PC-9 (cell line): ENCODE results near the gene PTGDR2. TPM values are rescaled to one million over a fixed set of nuclear protein-coding genes. Genes with fewer than 3 reads are reported as not detected.

Experiments
- BruUV-seq: library from RNA; stranded (reverse); fragments of 400-500 nt; replicated peaks from 2 replicates; lab custom pipeline; 2021; lab: Mats Ljungman, UMichigan
- CTCF ChIA-PET: fragments of 300-600 bp; sonication (Branson Sonifier 250); formaldehyde crosslinking; loops from one replicate; lab custom pipeline; 2022; ENCODE audit warnings: antibody characterized with exemption; lab: Charles Lee
- POLR2A ChIA-PET: fragments of 300-600 bp; sonication (Branson Sonifier 250); formaldehyde crosslinking; loops from one replicate; lab custom pipeline; 2022; ENCODE audit warnings: antibody characterized with exemption; ENCODE audit not compliant: unreplicated experiment; lab: Charles Lee
- DNase-seq, 2 experiments: peaks; one replicate each; pipeline versions ENCODE4 v3.0.0 to v3.0.0-alpha.2; 2015 to 2022; ENCODE audit warnings: mixed read lengths in 1 of 2
- H2AFZ ChIP-seq: fragments of 200-600 bp; sonication (generic); 2 replicates; pipeline ENCODE4 v1.8.1; 2017; ENCODE audit warnings: antibody characterized with exemption
- H3F3A ChIP-seq: fragments of 200-600 bp; sonication (generic); 2 replicates; pipeline ENCODE4 v1.8.1; 2017; ENCODE audit warnings: antibody characterized with exemption, mild to moderate bottlenecking, low read depth; ENCODE audit not compliant: insufficient read depth
- H3K27ac ChIP-seq: fragments of 200-600 bp; sonication (generic); 2 replicates; pipeline ENCODE4 v1.6.1; 2016; ENCODE audit warnings: mixed run types
- H3K27me3 ChIP-seq: fragments of 200-600 bp; sonication (generic); 2 replicates; pipeline ENCODE4 v1.6.1; 2016; ENCODE audit warnings: low read depth, mixed run types; ENCODE audit not compliant: insufficient read depth
- H3K36me3 ChIP-seq: fragments of 200-600 bp; sonication (generic); 2 replicates; pipeline ENCODE4 v1.6.1; 2016; ENCODE audit warnings: low read depth, mixed run types
- H3K4me1 ChIP-seq: fragments of 200-600 bp; sonication (generic); replicated peaks from 2 replicates; pipeline ENCODE4 v1.6.1; 2016; ENCODE audit warnings: mixed run types; ENCODE audit not compliant: insufficient read depth
- H3K4me2 ChIP-seq: fragments of 200-600 bp; sonication (generic); 2 replicates; pipeline ENCODE4 v1.6.1; 2017; ENCODE audit warnings: mixed run types
- H3K4me3 ChIP-seq: fragments of 200-600 bp; sonication (generic); 2 replicates; pipeline ENCODE4 v1.6.1; 2016; ENCODE audit warnings: mixed run types
- H3K79me2 ChIP-seq: fragments of 200-600 bp; sonication (generic); 2 replicates; pipeline ENCODE4 v1.6.1; 2017; ENCODE audit warnings: low read depth, mixed run types
- H3K9me2 ChIP-seq: fragments of 200-600 bp; sonication (generic); 2 replicates; pipeline ENCODE4 v1.8.1; 2017; ENCODE audit warnings: mild to moderate bottlenecking; ENCODE audit not compliant: insufficient read depth
- H3K9me3 ChIP-seq: fragments of 200-600 bp; sonication (generic); 2 replicates; pipeline ENCODE4 v1.8.1; 2016; ENCODE audit warnings: low read depth; ENCODE audit not compliant: insufficient read depth
- H4K20me1 ChIP-seq: fragments of 200-600 bp; sonication (generic); 2 replicates; pipeline ENCODE4 v1.8.1; 2017; ENCODE audit not compliant: insufficient read depth
- EZH2 ChIP-seq: fragments of 200-600 bp; sonication (generic); IDR thresholded peaks from 2 replicates; pipeline ENCODE4 v1.8.0; 2017; ENCODE audit warnings: antibody characterized with exemption, low read depth
- intact Hi-C: fragments of 100-400 bp; cut with micrococcal nuclease; formaldehyde crosslinking; loops from one replicate; pipeline ENCODE4 v1.10.0; 2022; ENCODE audit not compliant: unreplicated experiment
- total RNA-seq: library from RNA; stranded (reverse); gene quantifications from 2 replicates; pipeline ENCODE4 v1.2.3, GENCODE V29; 2021
- TF ChIP-seq, protein P1 (sequence below): fragments of 200-600 bp; sonication (generic); conservative IDR thresholded peaks from 2 replicates; pipeline ENCODE4 v1.6.1; 2017; ENCODE audit warnings: mixed run types, antibody characterized with exemption, mild to moderate bottlenecking, moderate library complexity

The PTGDR2 gene
- total RNA-seq, 1 experiment from 2014 or later: not detected

GRCh38 chr11:60841797-60842667 is 13.7 kb downstream of the PTGDR2 start, which contains the start of gene CCDC86:
Gene CCDC86 (plus strand): TSS chr11:60842113. CDS start chr11:60842125, 12 bp downstream.
- Histone ChIP-seq H3K4me3 (peak within 1 kb of the TSS; percentile 91), H3F3A (no peaks in the 10 kb centered on the region; the same call in 1 of the 2 replicates), H3K9me2 (no peaks in the 10 kb centered on the region), H3K9me3 (no peaks in the 10 kb centered on the region), H3K27ac (peak within 1 kb of the TSS; percentile 52), H3K79me2 (peaks cover 37% of the 10 kb centered on the region), H3K4me1 (peaks cover 18% of the 10 kb centered on the region), H3K27me3 (no peaks in the 10 kb centered on the region), H4K20me1 (peaks cover 11% of the 10 kb centered on the region; the same call in 1 of the 2 replicates), H3K4me2 (peak within 1 kb of the TSS; percentile 98), H3K36me3 (peaks cover 4% of the 10 kb centered on the region; the same call in 1 of the 2 replicates), H2AFZ (peak within 1 kb of the TSS; percentile 94)
- ChIA-PET POLR2A (interaction anchor here (0.7 kb wide), 1 partner anchor 64 kb away, joined by 3 read pairs; the partner anchor contains the start of gene PRPF19), CTCF (no interaction called here)
- TF ChIP-seq EZH2: no peak
- TF ChIP-seq, protein P1, sequence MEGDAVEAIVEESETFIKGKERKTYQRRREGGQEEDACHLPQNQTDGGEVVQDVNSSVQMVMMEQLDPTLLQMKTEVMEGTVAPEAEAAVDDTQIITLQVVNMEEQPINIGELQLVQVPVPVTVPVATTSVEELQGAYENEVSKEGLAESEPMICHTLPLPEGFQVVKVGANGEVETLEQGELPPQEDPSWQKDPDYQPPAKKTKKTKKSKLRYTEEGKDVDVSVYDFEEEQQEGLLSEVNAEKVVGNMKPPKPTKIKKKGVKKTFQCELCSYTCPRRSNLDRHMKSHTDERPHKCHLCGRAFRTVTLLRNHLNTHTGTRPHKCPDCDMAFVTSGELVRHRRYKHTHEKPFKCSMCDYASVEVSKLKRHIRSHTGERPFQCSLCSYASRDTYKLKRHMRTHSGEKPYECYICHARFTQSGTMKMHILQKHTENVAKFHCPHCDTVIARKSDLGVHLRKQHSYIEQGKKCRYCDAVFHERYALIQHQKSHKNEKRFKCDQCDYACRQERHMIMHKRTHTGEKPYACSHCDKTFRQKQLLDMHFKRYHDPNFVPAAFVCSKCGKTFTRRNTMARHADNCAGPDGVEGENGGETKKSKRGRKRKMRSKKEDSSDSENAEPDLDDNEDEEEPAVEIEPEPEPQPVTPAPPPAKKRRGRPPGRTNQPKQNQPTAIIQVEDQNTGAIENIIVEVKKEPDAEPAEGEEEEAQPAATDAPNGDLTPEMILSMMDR: no peak
- intact Hi-C loops: loop anchor here (1.0 kb wide), 1 partner anchor 64 kb away; the partner anchor contains the start of gene PRPF19
- no TSS peak for BruUV-seq
- DNase-seq: peak; percentile 83 to 96

DNA sequence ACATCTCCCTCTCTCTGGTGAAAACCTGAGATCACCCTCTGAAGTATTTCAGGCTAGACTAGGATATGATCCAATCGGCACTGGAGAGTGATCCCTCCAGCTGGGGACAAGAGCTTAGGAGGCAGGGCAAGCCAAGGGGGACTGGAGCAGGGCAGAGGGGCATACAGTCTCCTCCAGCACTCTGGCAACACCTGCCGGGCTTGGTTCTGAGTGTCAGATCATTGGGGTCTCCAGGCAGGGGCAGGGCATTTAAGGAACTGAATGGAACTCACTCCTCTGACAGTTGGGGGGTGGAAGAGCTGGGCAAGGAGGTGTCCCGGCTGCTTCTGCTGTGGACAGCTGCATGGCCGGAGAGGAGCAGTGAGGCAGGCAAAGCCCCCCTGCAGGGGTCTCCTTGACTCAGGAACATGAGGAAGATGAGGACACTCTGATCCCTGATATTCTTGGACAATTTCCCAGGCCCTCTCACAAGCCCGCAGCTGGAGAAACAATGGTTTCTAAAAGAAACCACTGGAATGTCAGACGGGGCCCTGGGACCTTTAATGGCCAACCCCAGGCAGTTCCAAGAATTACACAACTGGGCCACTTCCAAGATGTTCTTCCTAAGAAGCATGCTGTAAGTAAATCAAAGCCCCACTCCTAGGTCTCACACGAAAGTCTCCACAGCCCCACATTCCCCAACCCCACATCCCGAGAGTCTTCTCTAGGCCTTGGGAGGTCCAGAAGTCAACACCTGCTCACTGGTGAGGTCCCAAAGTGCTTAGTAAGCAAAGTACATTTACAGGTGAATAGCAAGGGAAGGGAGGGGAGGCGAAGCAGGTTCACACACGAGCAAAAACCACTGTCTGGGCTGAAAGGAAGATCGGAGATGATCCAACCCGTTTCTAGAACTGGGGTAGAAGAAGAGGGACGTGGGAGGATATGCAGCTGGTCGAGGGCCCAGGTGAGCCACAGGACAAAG is 15.0 kb downstream of the PTGDR2 start:
- TF ChIP-seq, protein P1: no peak
- TF ChIP-seq EZH2: no peak
- intact Hi-C loops: loop anchor here (1.0 kb wide), 1 partner anchor 66 kb away; the partner anchor contains the start of gene PRPF19
- peaks cover 18% of the 10 kb centered on the region for H3K4me1 ChIP-seq
- no peak overlapping the region; the same call in 1 of the 2 replicates for H3K4me3 ChIP-seq
- H3F3A ChIP-seq: no peaks in the 10 kb centered on the region; the same call in 1 of the 2 replicates
- H2AFZ ChIP-seq: peak overlapping the region; percentile 94
- ChIA-PET POLR2A (no interaction called here), CTCF (no interaction called here)
- H3K27ac ChIP-seq: no peak overlapping the region
- no peak for DNase-seq
- BruUV-seq: no TSS peak
- peak overlapping the region; percentile 98; the same call in 1 of the 2 replicates for H3K4me2 ChIP-seq
- peaks cover 9% of the 10 kb centered on the region; the same call in 1 of the 2 replicates for H4K20me1 ChIP-seq
- H3K9me2 ChIP-seq: no peaks in the 10 kb centered on the region
- peaks cover 37% of the 10 kb centered on the region for H3K79me2 ChIP-seq
- H3K9me3 ChIP-seq: no peaks in the 10 kb centered on the region
- peaks cover 4% of the 10 kb centered on the region; the same call in 1 of the 2 replicates for H3K36me3 ChIP-seq
- no peaks in the 10 kb centered on the region for H3K27me3 ChIP-seq
